ENCODE measurements around the gene CANT1.
"Not testable (repeated sequence)": the region's sequence is repeated elsewhere in the genome, so short reads cannot be mapped to it uniquely, and the experiment has no call there.

The CANT1 gene

DNA sequence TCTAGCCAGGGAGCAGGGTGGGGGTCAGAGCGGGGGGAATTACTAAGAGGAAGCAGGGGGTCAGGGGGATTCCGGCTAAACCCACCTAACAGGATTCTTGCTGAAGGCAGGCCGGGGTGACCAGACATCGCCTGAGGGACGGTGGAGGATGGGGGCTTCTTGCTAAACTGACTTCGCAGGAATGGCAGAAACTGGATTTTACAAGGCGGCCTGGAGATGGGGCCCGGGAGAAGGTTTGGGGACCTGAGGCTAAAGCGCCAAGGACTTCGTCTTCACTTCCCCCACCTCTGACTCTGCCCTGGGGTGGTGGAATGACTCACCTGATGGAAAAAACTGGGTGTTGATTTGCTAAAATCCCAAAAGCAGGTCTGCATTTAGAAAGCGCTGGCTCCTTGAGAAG is 53.3 kb downstream of the CANT1 start:
- DNase-seq = no peak

DNA sequence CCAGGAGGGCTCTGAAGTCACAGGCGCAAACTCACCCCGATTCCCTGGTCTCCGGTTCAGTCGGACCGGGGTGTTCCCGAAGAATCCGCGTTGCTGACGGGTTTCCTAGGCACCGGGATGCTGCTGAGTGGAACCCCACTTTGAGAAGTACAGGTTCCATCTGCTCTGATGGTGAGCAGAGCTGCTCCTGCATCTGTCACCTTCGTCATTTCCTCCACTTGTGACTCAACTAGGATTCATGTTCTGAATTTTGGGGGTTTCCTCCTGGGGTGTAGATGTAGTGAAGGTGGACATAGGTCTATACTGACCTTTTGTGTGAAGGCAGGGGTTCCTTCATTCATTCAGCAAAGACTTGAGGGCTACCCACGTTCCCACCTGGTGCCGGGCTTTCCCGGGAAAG is 54.9 kb downstream of the CANT1 start:
- no peak for DNase-seq

GRCh38 chr17:78953356-78954350 is 55.9 kb downstream of the CANT1 start:
- DNase-seq = no peak

DNA sequence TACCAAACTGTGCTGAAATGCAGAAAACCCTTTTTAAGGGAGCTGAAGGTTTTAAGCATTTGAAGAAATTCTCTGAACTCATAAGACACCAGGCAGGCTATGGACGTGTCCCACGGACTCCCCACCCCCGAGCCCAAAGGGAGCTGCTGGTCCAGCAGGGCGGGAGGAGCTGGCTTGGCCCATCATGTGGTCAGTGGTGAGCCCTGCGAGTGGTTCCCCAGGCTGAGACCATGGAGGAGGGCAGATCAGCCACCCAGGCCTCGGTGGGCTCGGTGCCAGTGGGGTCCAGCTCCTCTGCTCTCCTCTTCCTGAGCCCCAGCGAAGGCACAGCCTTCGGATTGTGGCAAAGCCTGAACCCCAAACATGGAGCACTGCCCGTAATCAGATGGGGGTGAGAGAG is 56.9 kb downstream of the CANT1 start:
- DNase-seq = no peak

- no peak for DNase-seq
These were observed 57.5 kb downstream of the CANT1 start for GRCh38 chr17:78951967-78952551.

DNA sequence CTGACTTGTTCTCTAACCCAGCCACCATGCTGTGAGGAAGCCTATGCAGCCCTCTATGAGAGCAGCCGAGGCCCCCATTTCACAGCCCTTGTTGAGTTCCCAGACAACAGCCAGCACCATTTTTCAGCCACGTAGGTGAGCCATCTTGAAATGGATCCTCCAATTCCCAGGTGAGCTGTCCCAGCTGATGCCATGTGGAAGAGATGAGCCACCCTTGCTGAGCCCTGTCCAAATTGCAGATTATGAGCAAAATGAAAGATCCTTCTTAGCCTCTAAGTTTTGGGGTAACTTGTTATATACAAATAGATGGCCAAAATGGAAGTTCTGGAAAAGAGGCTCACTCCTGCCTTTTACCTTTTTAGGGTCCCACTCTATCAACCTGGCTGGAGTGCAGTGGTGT is 58.7 kb downstream of the CANT1 start:
- no peak for DNase-seq

GRCh38 chr17:78947235-78948149 is 62.1 kb downstream of the CANT1 start:
- no peak for DNase-seq

- no peak for DNase-seq
These were observed 62.9 kb downstream of the CANT1 start for GRCh38 chr17:78946631-78947030.

GRCh38 chr17:78946131-78946530 is 63.4 kb downstream of the CANT1 start:
- DNase-seq = no peak

DNA sequence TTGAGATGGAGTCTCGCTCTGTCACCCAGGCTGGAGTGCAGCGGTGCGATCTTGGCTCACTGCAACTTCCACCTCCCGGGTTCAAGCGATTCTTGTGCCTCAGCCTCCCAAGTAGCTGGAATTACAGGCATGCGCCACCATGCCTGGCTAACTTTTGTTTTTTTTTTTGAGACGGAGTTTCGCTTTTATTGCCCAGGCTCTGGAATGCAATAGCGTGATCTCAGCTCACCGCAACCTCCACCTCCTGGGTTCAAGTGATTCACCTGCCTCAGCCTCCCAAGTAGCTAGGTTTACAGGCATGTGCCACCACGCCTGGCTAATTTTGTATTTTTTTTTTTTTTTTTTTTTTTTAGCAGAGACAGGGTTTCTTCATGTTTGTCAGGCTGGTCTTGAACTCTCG is 64.1 kb downstream of the CANT1 start:
- not testable (repeated sequence) for DNase-seq

DNA sequence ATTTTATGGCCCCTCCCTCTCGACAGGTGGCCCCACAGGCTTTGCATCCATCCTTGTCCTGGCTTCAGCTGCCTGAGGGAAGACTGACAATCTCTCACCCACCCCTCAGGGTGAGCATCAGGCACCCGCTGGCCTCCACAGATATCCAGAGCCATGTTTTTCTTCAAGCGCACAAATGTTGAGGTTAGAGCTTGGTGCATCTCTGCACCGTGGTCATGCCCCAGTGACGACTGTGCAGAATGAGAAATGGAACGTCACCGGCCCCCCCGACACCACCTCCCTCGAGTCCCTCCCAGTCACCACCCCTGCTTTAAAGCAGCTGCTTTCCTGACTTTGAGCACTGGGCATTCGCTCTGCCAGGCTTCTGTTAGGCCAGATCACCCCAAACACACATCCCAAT is 64.6 kb downstream of the CANT1 start:
- DNase-seq = no peak

DNA sequence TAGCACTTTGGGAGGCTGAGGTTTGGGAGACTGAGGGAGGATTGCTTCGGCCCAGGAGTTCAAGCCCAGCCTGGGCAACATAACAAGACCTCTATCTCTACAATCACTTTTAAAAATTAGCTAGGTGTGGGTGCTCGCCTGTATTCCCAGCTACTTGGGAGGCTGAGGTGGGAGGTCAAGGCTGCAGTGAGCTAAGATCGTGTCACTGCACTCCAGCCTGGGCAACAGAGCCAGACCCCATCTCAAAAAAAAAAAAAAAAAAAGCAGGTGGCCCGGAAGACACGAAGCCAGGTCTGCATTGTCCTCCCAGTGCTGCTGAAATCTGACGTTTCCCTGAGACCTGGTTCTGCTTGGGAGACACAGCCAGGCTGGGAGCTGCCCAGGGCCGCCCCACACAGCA is 65.5 kb downstream of the CANT1 start:
- DNase-seq = no peak

Data from NCI-H510A (cell line).